Measurements from ENCODE around the gene ATXN1.

Gene ATXN1

DNA sequence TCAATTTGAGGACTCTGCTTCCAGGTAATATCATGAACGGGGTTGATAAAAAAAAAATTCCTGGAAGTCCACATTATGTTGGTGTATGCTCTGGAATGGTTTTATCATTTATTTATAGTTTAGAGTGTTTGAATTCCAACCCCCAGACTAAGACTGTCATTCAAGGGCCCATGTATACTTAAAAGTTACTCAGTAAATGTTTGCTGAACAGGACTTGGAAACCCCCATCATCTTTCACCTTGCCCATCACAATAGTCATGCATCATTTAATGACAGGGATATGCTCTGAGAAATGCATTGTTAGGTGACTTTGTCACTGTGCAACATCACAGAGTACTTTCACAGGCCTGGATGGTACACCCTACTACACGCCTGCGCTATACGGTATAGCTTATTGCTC is 104.8 kb downstream of the ATXN1 start:
- Histone ChIP-seq H3K36me3 (peaks cover 0 to 38% (median 0%) of the 10 kb centered on the region in 3 donors), H3K4me1 (peaks cover 0 to 17% (median 3%) of the 10 kb centered on the region in 4 donors), H3K4me3 (no peak overlapping the region), H3K27me3 (no peaks in the 10 kb centered on the region), H3K27ac (no peak overlapping the region), H3K9me3 (no peaks in the 10 kb centered on the region)
- TF ChIP-seq CTCF (IDR thresholded peaks at IDR 0.05), result no peak
- intact Hi-C loops (cut with DNase I; ENCODE audit: low total_unique reads), result no loop called here
- no peak for DNase-seq

DNA sequence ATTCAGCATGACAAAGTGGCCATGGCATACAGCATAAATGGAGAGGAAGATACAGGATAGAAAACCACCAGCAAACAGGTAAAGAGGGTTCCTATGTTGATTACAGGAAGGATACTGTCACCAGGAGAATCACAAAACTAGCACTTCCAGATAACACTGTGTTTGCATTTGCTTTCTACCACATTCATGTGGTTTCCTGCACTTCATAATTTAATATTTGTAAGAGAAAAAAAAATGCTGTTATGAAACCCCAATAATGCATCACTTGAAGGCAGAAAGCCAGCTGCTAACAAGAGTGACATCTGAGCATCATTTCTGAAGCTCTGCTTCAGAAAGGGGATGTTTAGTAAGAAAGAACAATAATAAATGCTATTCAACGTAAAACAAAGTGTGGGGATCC is 106.6 kb downstream of the ATXN1 start:
- intact Hi-C loops (cut with DNase I; ENCODE audit: low total_unique reads), result no loop called here
- no peak overlapping the region for H3K4me3 ChIP-seq
- H3K4me1 ChIP-seq, result peaks cover 0 to 13% (median under 1%) of the 10 kb centered on the region in 4 donors
- no peak for DNase-seq
- H3K27me3 ChIP-seq, result no peaks in the 10 kb centered on the region
- peaks cover 0 to 38% (median 0%) of the 10 kb centered on the region in 3 donors for H3K36me3 ChIP-seq
- TF ChIP-seq CTCF (IDR thresholded peaks at IDR 0.05), result no peak
- no peaks in the 10 kb centered on the region for H3K9me3 ChIP-seq
- H3K27ac ChIP-seq, result no peak overlapping the region

- Histone ChIP-seq H3K4me1 (peaks cover 0 to 16% (median 1%) of the 10 kb centered on the region in 4 donors), H3K27ac (no peak overlapping the region), H3K4me3 (no peak overlapping the region), H3K27me3 (no peaks in the 10 kb centered on the region), H3K36me3 (peaks cover 0 to 38% (median 0%) of the 10 kb centered on the region in 3 donors), H3K9me3 (no peaks in the 10 kb centered on the region)
- intact Hi-C loops (cut with DNase I; ENCODE audit: low total_unique reads), result no loop called here
- TF ChIP-seq CTCF (IDR thresholded peaks at IDR 0.05), result no peak
- no peak for DNase-seq
Measured at GRCh38 chr6:16653226-16653625, 108.0 kb downstream of the ATXN1 start.

- TF ChIP-seq CTCF (IDR thresholded peaks at IDR 0.05), result no peak
- DNase-seq, result no peak
- Histone ChIP-seq H3K9me3 (no peaks in the 10 kb centered on the region), H3K36me3 (peaks cover 0 to 31% (median 0%) of the 10 kb centered on the region in 3 donors), H3K4me1 (peaks cover 0 to 16% (median 1%) of the 10 kb centered on the region in 4 donors), H3K27me3 (no peaks in the 10 kb centered on the region), H3K4me3 (no peak overlapping the region), H3K27ac (no peak overlapping the region)
- intact Hi-C loops (cut with DNase I; ENCODE audit: low total_unique reads), result no loop called here
Measured at GRCh38 chr6:16651871-16652270, 109.4 kb downstream of the ATXN1 start.

GRCh38 chr6:16649890-16650289 is 111.4 kb downstream of the ATXN1 start:
- Histone ChIP-seq H3K27ac (no peak overlapping the region), H3K4me1 (peaks cover 0 to 16% (median 1%) of the 10 kb centered on the region in 4 donors), H3K36me3 (peaks cover 0 to 22% (median 0%) of the 10 kb centered on the region in 3 donors), H3K4me3 (no peak overlapping the region), H3K9me3 (no peaks in the 10 kb centered on the region), H3K27me3 (no peaks in the 10 kb centered on the region)
- no peak for TF ChIP-seq CTCF (IDR thresholded peaks at IDR 0.05)
- DNase-seq, result no peak
- intact Hi-C loops (cut with DNase I; ENCODE audit: low total_unique reads), result no loop called here

DNA sequence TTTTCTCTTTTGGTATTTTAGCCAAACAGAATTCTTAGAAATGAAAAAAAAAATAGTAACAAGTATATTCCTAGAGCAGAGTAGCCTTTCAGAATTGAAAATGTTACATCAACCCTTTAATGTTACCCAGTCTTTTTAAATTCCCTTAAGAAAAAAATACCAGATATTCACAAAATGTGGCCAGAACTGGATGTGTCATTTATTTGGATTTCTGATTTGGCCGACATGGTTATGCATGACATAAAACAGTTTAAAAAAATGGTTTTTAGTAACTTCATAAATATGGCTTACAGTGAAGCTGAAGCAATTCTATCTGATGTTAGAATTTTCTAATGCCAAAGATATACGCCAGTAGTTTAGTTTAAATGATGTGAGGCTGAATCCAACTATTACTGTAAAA is 112.0 kb downstream of the ATXN1 start:
- DNase-seq, result no peak
- no peak overlapping the region for H3K4me3 ChIP-seq
- peaks cover 0 to 24% (median 0%) of the 10 kb centered on the region in 3 donors for H3K36me3 ChIP-seq
- no peak for TF ChIP-seq CTCF (IDR thresholded peaks at IDR 0.05)
- no peaks in the 10 kb centered on the region for H3K9me3 ChIP-seq
- H3K27ac ChIP-seq, result no peak overlapping the region
- H3K4me1 ChIP-seq, result peaks cover 0 to 16% (median 1%) of the 10 kb centered on the region in 4 donors
- intact Hi-C loops (cut with DNase I; ENCODE audit: low total_unique reads), result no loop called here
- H3K27me3 ChIP-seq, result no peaks in the 10 kb centered on the region

All from tibial artery (tissue), 4 donors.